A549 (cell line): ENCODE measurements around the gene RSPH3. TPM values are rescaled to one million over a fixed set of nuclear protein-coding genes. Genes with fewer than 3 reads are reported as not detected.

Source experiments
- ATAC-seq, 2 experiments: fragments of 200-7000 bp in 1 of 2; fragments of >200 bp in 1 of 2; cut with Nextera tagmentation in 1 of 2; cut with Tn5 transposase in 1 of 2; 3 replicates each; pipeline versions ENCODE4 v1.8.0 to v1.9.1; 2018 to 2020; ENCODE audit warnings: mild to moderate bottlenecking in 1 of 2, moderate library complexity in 1 of 2
- CTCF ChIA-PET: fragments of 300-600 bp; sonication (Branson Sonifier 250); formaldehyde crosslinking; extraction: SDS; loops from one replicate; lab custom pipeline; 2021; ENCODE audit warnings: antibody characterized with exemption, inconsistent platforms; lab: Yijun Ruan, JAX
- POLR2A ChIA-PET: fragments of 350-600 bp; formaldehyde crosslinking; extraction: SDS; loops from one replicate; lab custom pipeline; 2021; ENCODE audit warnings: antibody characterized with exemption, inconsistent platforms; lab: Yijun Ruan, JAX
- DNase-seq, 2 experiments: peaks; one replicate each; pipeline versions ENCODE4 v3.0.0 to v3.0.0-alpha.2; 2011 to 2016; ENCODE audit warnings: low read depth in 1 of 2, low spot score in 1 of 2
- FAIRE-seq: peaks from 2 replicates; lab custom pipeline; 2011; peaks lifted over from hg19 to GRCh38; lab: Jason Lieb, UNC
- H3K27ac ChIP-seq, 2 experiments: fragments of >200 bp; sonication (Bioruptor Twin); formaldehyde crosslinking; 3 replicates each; pipeline ENCODE4 v1.5.1; 2016 to 2017
- H3K4me1 ChIP-seq: fragments of >200 bp; sonication (Bioruptor Twin); formaldehyde crosslinking; 3 replicates; pipeline ENCODE4 v1.6.1; 2016
- H3K4me2 ChIP-seq: fragments of >200 bp; sonication (Bioruptor Twin); formaldehyde crosslinking; 3 replicates; pipeline ENCODE4 v1.6.1; 2016
- H3K4me3 ChIP-seq: fragments of >200 bp; sonication (Bioruptor Twin); formaldehyde crosslinking; 3 replicates; pipeline ENCODE4 v1.5.1; 2016
- H3K9me3 ChIP-seq: fragments of >200 bp; sonication (Bioruptor Twin); formaldehyde crosslinking; 3 replicates; pipeline ENCODE4 v1.6.1; 2016
- ATOH8 ChIP-seq: fragments of 250-450 bp; sonication (Bioruptor Pico); IDR thresholded peaks from 2 replicates; pipeline ENCODE4 v1.5.0; 2020; ENCODE audit warnings: low read depth, mild to moderate bottlenecking, moderate library complexity
- BCL3 ChIP-seq: fragments of >200 bp; sonication (Bioruptor Twin); formaldehyde crosslinking; IDR thresholded peaks from 3 replicates; pipeline ENCODE4 v1.6.1; 2016
- CHD2 ChIP-seq: fragments of 150-350 bp; IDR thresholded peaks from 2 replicates; pipeline ENCODE4 v1.6.1; 2014; ENCODE audit warnings: low read length; ENCODE audit not compliant: partially characterized antibody
- CTCF ChIP-seq: fragments of >200 bp; sonication (Bioruptor Twin); formaldehyde crosslinking; IDR thresholded peaks from 3 replicates; pipeline ENCODE4 v1.5.1; 2016
- ELK1 ChIP-seq: fragments of 150-350 bp; IDR thresholded peaks from 2 replicates; pipeline ENCODE4 v1.6.1; 2014; ENCODE audit warnings: low read depth, mild to moderate bottlenecking, low read length
- FOSB ChIP-seq: fragments of 250-450 bp; sonication (Bioruptor Pico); IDR thresholded peaks from 2 replicates; pipeline ENCODE4 v1.5.0; 2020; ENCODE audit warnings: mild to moderate bottlenecking, moderate library complexity
- HEYL ChIP-seq: fragments of 250-450 bp; sonication (Bioruptor Pico); IDR thresholded peaks from 2 replicates; pipeline ENCODE4 v1.8.0; 2021; ENCODE audit warnings: mild to moderate bottlenecking, moderate library complexity
- HMGXB4 ChIP-seq: fragments of 250-450 bp; sonication (Bioruptor Pico); IDR thresholded peaks from 2 replicates; pipeline ENCODE4 v1.5.0; 2021; ENCODE audit warnings: mild to moderate bottlenecking, moderate library complexity, borderline replicate concordance
- JUN ChIP-seq, 2 experiments: fragments of >200 bp; sonication (Bioruptor Twin); formaldehyde crosslinking; IDR thresholded peaks; 2 replicates in 1 of 2; 3 replicates in 1 of 2; pipeline ENCODE4 v1.6.1; 2016 to 2017
- KDM5A ChIP-seq: fragments of 200-600 bp; sonication (generic); IDR thresholded peaks from 2 replicates; pipeline ENCODE4 v1.6.1; 2016; ENCODE audit warnings: antibody characterized with exemption, mild to moderate bottlenecking
- MAX ChIP-seq: IDR thresholded peaks from 2 replicates; pipeline ENCODE4 v1.6.1; 2012
- MAZ ChIP-seq: fragments of 150-350 bp; IDR thresholded peaks from 2 replicates; pipeline ENCODE4 v1.6.1; 2014; ENCODE audit warnings: antibody characterized with exemption, low read depth, low read length, borderline replicate concordance
- MYC ChIP-seq: IDR thresholded peaks from 2 replicates; pipeline ENCODE4 v1.6.1; 2012; ENCODE audit warnings: mild to moderate bottlenecking, inconsistent platforms, low read length, improper control_type of control experiment, borderline replicate concordance
- POLR2A ChIP-seq: IDR thresholded peaks from 2 replicates; pipeline ENCODE4 v1.6.1; 2012; ENCODE audit warnings: mild to moderate bottlenecking, low read length
- POLR2AphosphoS2 ChIP-seq: conservative IDR thresholded peaks from 2 replicates; pipeline ENCODE4 v1.6.1; 2012; ENCODE audit warnings: low read length, improper control_type of control experiment, inconsistent platforms
- RAD21 ChIP-seq, 2 experiments: fragments of >200 bp in 1 of 2; sonication (Bioruptor Twin) in 1 of 2; formaldehyde crosslinking in 1 of 2; IDR thresholded peaks in 1 of 2; conservative IDR thresholded peaks in 1 of 2; 2 replicates in 1 of 2; 3 replicates in 1 of 2; pipeline ENCODE4 v1.6.1; 2012 to 2018; ENCODE audit warnings: inconsistent platforms in 1 of 2
- RARB ChIP-seq: fragments of 250-450 bp; sonication (Bioruptor Pico); IDR thresholded peaks from 2 replicates; pipeline ENCODE4 v1.8.0; 2021; ENCODE audit warnings: mild to moderate bottlenecking, moderate library complexity
- SMC3 ChIP-seq: fragments of >200 bp; sonication (Bioruptor Twin); formaldehyde crosslinking; IDR thresholded peaks from 3 replicates; pipeline ENCODE4 v1.6.1; 2018; ENCODE audit warnings: inconsistent platforms
- TP53 ChIP-seq: fragments of 250-450 bp; sonication (Bioruptor Pico); IDR thresholded peaks from 2 replicates; pipeline ENCODE4 v1.5.0; 2021; ENCODE audit warnings: mild to moderate bottlenecking, moderate library complexity
- ZC3H11A ChIP-seq: fragments of 450-650 bp; IDR thresholded peaks from 2 replicates; pipeline ENCODE4 v1.6.1; 2014; ENCODE audit warnings: antibody characterized with exemption, mild to moderate bottlenecking
- ZSCAN20 ChIP-seq: fragments of 250-450 bp; sonication (Bioruptor Pico); IDR thresholded peaks from 2 replicates; pipeline ENCODE4 v1.8.0; 2022; ENCODE audit warnings: mild to moderate bottlenecking, moderate library complexity
- WGBS: methylation state at CpG from one replicate; pipeline ENCODE4 v1.1.6; 2017; ENCODE audit errors: missing lambda C conversion rate; 5-methylcytosine and 5-hydroxymethylcytosine counted together
- polyA plus RNA-seq, 4 experiments: library from polyadenylated mRNA; depleted of rRNA in 3 of 4; stranded (reverse); fragments of >200 nt; fragmentation: RNase III in 1 of 4; extraction: RNeasy Plus Mini Kit Qiagen cat#74134 plus additional on column Dnase treatment in 1 of 4; gene quantifications; 2 replicates in 3 of 4; 3 replicates in 1 of 4; pipeline ENCODE4 v1.2.3, GENCODE V29; 2011 to 2017

RSPH3 gene
- polyA plus RNA-seq, 2 of the 4 experiments (the other 2 are of a cell fraction) = 2.6 to 3.6 TPM

GRCh38 chr6:158972241-158973233, 27.5 kb downstream of the RSPH3 start:
- DNase-seq = peak; percentile 21 to 58
- TF ChIP-seq ATOH8 (CRISPR knock-in tag) (no peak), RAD21 (conservative IDR thresholded peaks at IDR 0.05 in 1 of 2, IDR thresholded peaks at IDR 0.05 in 1 of 2) (peak; percentile 86 to 89), ELK1 (no peak), RARB (no peak), SMC3 (peak; percentile 83), CTCF (peak; percentile 66)
- H3K27ac ChIP-seq = peak overlapping the region; percentile 15 to 37; a peak in 2 of 6 replicates
- peaks cover 23% of the 10 kb centered on the region for H3K9me3 ChIP-seq
- 11% methylated on average over 4 of the region's 4 CpGs for WGBS
- H3K4me2 ChIP-seq = no peak overlapping the region; the same call in 2 of the 3 replicates
- CTCF ChIA-PET = interaction anchor here (0.5 to 8.2 kb wide), 36 partner anchors 10 to 758 kb away, joined by 3 to 74 read pairs (median 4); partner anchors contain the start of gene RSPH3
- POLR2A ChIA-PET = interaction anchor here (0.7 kb wide), 1 partner anchor 73 kb away, joined by 9 read pairs; no protein-coding TSS in a partner anchor
- ATAC-seq = peak; percentile 59 to 71; a peak in 5 of 6 replicates
- H3K4me1 ChIP-seq = peaks cover 6% of the 10 kb centered on the region; the same call in 2 of the 3 replicates
- peak; percentile 97 for FAIRE-seq
- H3K4me3 ChIP-seq = no peak overlapping the region

GRCh38 chr6:158970640-158971275, 29.2 kb downstream of the RSPH3 start:
- no peak for ATAC-seq
- ChIA-PET POLR2A (no interaction called here), CTCF (interaction anchor here (0.7 to 8.2 kb wide), 13 partner anchors 9 to 311 kb away, joined by 3 to 74 read pairs (median 5); no protein-coding TSS in a partner anchor)
- TF ChIP-seq POLR2AphosphoS2 = no peak
- TF ChIP-seq ZSCAN20 (CRISPR knock-in tag) = no peak
- TF ChIP-seq JUN (IDR thresholded peaks at IDR 0.05) = no peak
- no peak for TF ChIP-seq MAZ
- TF ChIP-seq MYC = no peak
- TF ChIP-seq POLR2A = no peak
- no peak for TF ChIP-seq HMGXB4 (CRISPR knock-in tag)
- no peak for TF ChIP-seq RAD21 (conservative IDR thresholded peaks at IDR 0.05 in 1 of 2, IDR thresholded peaks at IDR 0.05 in 1 of 2)
- no peak for TF ChIP-seq MAX
- no peak for TF ChIP-seq CHD2
- no peak for TF ChIP-seq ZC3H11A
- TF ChIP-seq BCL3 = no peak
- TF ChIP-seq TP53 (CRISPR knock-in tag) = no peak
- TF ChIP-seq HEYL (CRISPR knock-in tag) = no peak
- no peak for TF ChIP-seq FOSB (CRISPR knock-in tag)
- TF ChIP-seq KDM5A = no peak
- Histone ChIP-seq H3K27ac (no peak overlapping the region; a peak in 1 of 6 replicates), H3K9me3 (peaks cover 29% of the 10 kb centered on the region), H3K4me1 (peaks cover 6% of the 10 kb centered on the region; the same call in 2 of the 3 replicates), H3K4me2 (no peak overlapping the region), H3K4me3 (no peak overlapping the region)
- no peak for FAIRE-seq
- 72% methylated on average over 6 of the region's 6 CpGs for WGBS
- DNase-seq = no peak
